Measurements from ENCODE around the gene EEIG2.

Gene EEIG2

GRCh38 chr1:108557296-108557695, 2.6 kb upstream of the EEIG2 start:
- H3K9ac ChIP-seq = peak overlapping the region; percentile 33 to 74 (median 51); a peak in 19 of 22 replicates
- H3K9me3 ChIP-seq (replicated peaks in 1 of 11) = no peaks in the 10 kb centered on the region
- no peak overlapping the region for H3K4me3 ChIP-seq
- H3K27me3 ChIP-seq = no peaks in the 10 kb centered on the region
- peak overlapping the region; percentile 31 to 92 (median 84); a peak in 21 of 22 replicates for H3K27ac ChIP-seq
- peaks cover 49 to 82% (median 51%) of the 10 kb centered on the region in 10 experiments for H3K4me1 ChIP-seq
- H4K20me1 ChIP-seq = peaks cover 6 to 18% (median 13%) of the 10 kb centered on the region in 11 experiments; a peak in 16 of 22 replicates
- H3K36me3 ChIP-seq = no peaks in the 10 kb centered on the region
- no peak for TF ChIP-seq Cebpa-rat (IDR thresholded peaks at IDR 0.05)
- H3K4me2 ChIP-seq = peak overlapping the region; percentile 75 to 90 (median 81)

GRCh38 chr1:108560189-108560873, 431 bp downstream of the EEIG2 start:
- peak overlapping the region; percentile 73 to 90 (median 85) for H3K9ac ChIP-seq
- peak overlapping the region; percentile 74 to 90 (median 83) for H3K27ac ChIP-seq
- H4K20me1 ChIP-seq = peaks cover 6 to 44% (median 27%) of the 10 kb centered on the region in 11 experiments; a peak in 18 of 22 replicates
- H3K4me1 ChIP-seq = peaks cover 55 to 78% (median 64%) of the 10 kb centered on the region in 10 experiments
- 0 out of 22 replicates have a peak, but pooled peaks cover 0 to 3% (median 0%) of the 10 kb centered on the region in 11 experiments for H3K36me3 ChIP-seq
- TF ChIP-seq Cebpa-rat (IDR thresholded peaks at IDR 0.05) = no peak
- no peaks in the 10 kb centered on the region for H3K9me3 ChIP-seq (replicated peaks in 1 of 11)
- peak overlapping the region; percentile 73 to 97 (median 88) for H3K4me3 ChIP-seq
- H3K4me2 ChIP-seq = peak overlapping the region; percentile 79 to 96 (median 91)
- no peaks in the 10 kb centered on the region for H3K27me3 ChIP-seq

GRCh38 chr1:108560874-108561459, 1.1 kb downstream of the EEIG2 start:
- peaks cover 6 to 50% (median 27%) of the 10 kb centered on the region in 11 experiments; a peak in 18 of 22 replicates for H4K20me1 ChIP-seq

GRCh38 chr1:108561689-108562326, 1.9 kb downstream of the EEIG2 start:
- H3K27me3 ChIP-seq = no peaks in the 10 kb centered on the region
- TF ChIP-seq Cebpa-rat (IDR thresholded peaks at IDR 0.05) = no peak
- peaks cover 47 to 63% (median 55%) of the 10 kb centered on the region in 10 experiments for H3K4me1 ChIP-seq
- H3K36me3 ChIP-seq = 0 out of 22 replicates have a peak, but pooled peaks cover 0 to 3% (median 0%) of the 10 kb centered on the region in 11 experiments
- peaks cover 6 to 59% (median 27%) of the 10 kb centered on the region in 11 experiments; a peak in 18 of 22 replicates for H4K20me1 ChIP-seq
- H3K27ac ChIP-seq = no peak overlapping the region
- H3K9ac ChIP-seq = peak overlapping the region in 9 of 11 experiments; percentile 7 to 90 (median 85); a peak in 10 of 22 replicates
- peak overlapping the region; percentile 79 to 96 (median 91) for H3K4me2 ChIP-seq
- peak overlapping the region; percentile 73 to 97 (median 88); a peak in 19 of 20 replicates for H3K4me3 ChIP-seq
- no peaks in the 10 kb centered on the region for H3K9me3 ChIP-seq (replicated peaks in 1 of 11)

More at GRCh38 chr1:108560874-108561459, 1.1 kb downstream of the EEIG2 start:
- peak overlapping the region; percentile 73 to 97 (median 88) for H3K4me3 ChIP-seq
- H3K27me3 ChIP-seq = no peaks in the 10 kb centered on the region
- peaks cover 55 to 72% (median 63%) of the 10 kb centered on the region in 10 experiments for H3K4me1 ChIP-seq
- peak overlapping the region; percentile 74 to 90 (median 83); a peak in 20 of 22 replicates for H3K27ac ChIP-seq
- peak overlapping the region; percentile 79 to 96 (median 91) for H3K4me2 ChIP-seq
- 0 out of 22 replicates have a peak, but pooled peaks cover 0 to 3% (median 0%) of the 10 kb centered on the region in 11 experiments for H3K36me3 ChIP-seq
- no peaks in the 10 kb centered on the region for H3K9me3 ChIP-seq (replicated peaks in 1 of 11)
- H3K9ac ChIP-seq = peak overlapping the region; percentile 73 to 90 (median 85)
- no peak for TF ChIP-seq Cebpa-rat (IDR thresholded peaks at IDR 0.05)

GRCh38 chr1:108563808-108564207, 3.9 kb downstream of the EEIG2 start:
- H3K4me2 ChIP-seq = peak overlapping the region in 3 of 11 experiments; percentile 36 to 96 (median 96); a peak in 5 of 22 replicates
- H3K27ac ChIP-seq = no peak overlapping the region
- TF ChIP-seq Cebpa-rat (IDR thresholded peaks at IDR 0.05) = no peak
- peaks cover 27 to 46% (median 35%) of the 10 kb centered on the region in 10 experiments for H3K4me1 ChIP-seq
- H3K9me3 ChIP-seq (replicated peaks in 1 of 11) = no peaks in the 10 kb centered on the region
- peaks cover 6 to 79% (median 28%) of the 10 kb centered on the region in 11 experiments; a peak in 18 of 22 replicates for H4K20me1 ChIP-seq
- 0 out of 22 replicates have a peak, but pooled peaks cover 0 to 7% (median 0%) of the 10 kb centered on the region in 11 experiments for H3K36me3 ChIP-seq
- H3K27me3 ChIP-seq = no peaks in the 10 kb centered on the region
- H3K4me3 ChIP-seq = no peak overlapping the region
- H3K9ac ChIP-seq = no peak overlapping the region

GRCh38 chr1:108565081-108565480, 5.2 kb downstream of the EEIG2 start:
- H3K9me3 ChIP-seq (replicated peaks in 1 of 11) = no peaks in the 10 kb centered on the region
- H3K27ac ChIP-seq = no peak overlapping the region
- H3K9ac ChIP-seq = no peak overlapping the region
- no peak overlapping the region for H3K4me3 ChIP-seq
- no peak overlapping the region for H3K4me2 ChIP-seq
- H4K20me1 ChIP-seq = peaks cover 6 to 91% (median 28%) of the 10 kb centered on the region in 11 experiments; a peak in 18 of 22 replicates
- 0 out of 22 replicates have a peak, but pooled peaks cover 0 to 7% (median 0%) of the 10 kb centered on the region in 11 experiments for H3K36me3 ChIP-seq
- no peak for TF ChIP-seq Cebpa-rat (IDR thresholded peaks at IDR 0.05)
- peaks cover 22 to 52% (median 36%) of the 10 kb centered on the region in 10 experiments for H3K4me1 ChIP-seq
- no peaks in the 10 kb centered on the region for H3K27me3 ChIP-seq

GRCh38 chr1:108565512-108565911, 5.6 kb downstream of the EEIG2 start:
- H3K27me3 ChIP-seq = no peaks in the 10 kb centered on the region
- peaks cover 22 to 56% (median 37%) of the 10 kb centered on the region in 10 experiments for H3K4me1 ChIP-seq
- H3K9me3 ChIP-seq (replicated peaks in 1 of 11) = no peaks in the 10 kb centered on the region
- no peak overlapping the region for H3K9ac ChIP-seq
- H3K4me2 ChIP-seq = no peak overlapping the region
- H4K20me1 ChIP-seq = peaks cover 6 to 96% (median 30%) of the 10 kb centered on the region in 11 experiments; a peak in 18 of 22 replicates
- H3K36me3 ChIP-seq = 0 out of 22 replicates have a peak, but pooled peaks cover 0 to 7% (median 0%) of the 10 kb centered on the region in 11 experiments
- no peak overlapping the region for H3K27ac ChIP-seq
- TF ChIP-seq Cebpa-rat (IDR thresholded peaks at IDR 0.05) = no peak
- no peak overlapping the region for H3K4me3 ChIP-seq

GRCh38 chr1:108568589-108568988, 8.7 kb downstream of the EEIG2 start:
- Histone ChIP-seq H3K9ac (no peak overlapping the region), H3K36me3 (peaks cover 2 to 18% (median 13%) of the 10 kb centered on the region in 11 experiments; a peak in 17 of 22 replicates), H3K9me3 (replicated peaks in 1 of 11) (peaks cover 8 to 21% (median 16%) of the 10 kb centered on the region in 11 experiments; a peak in 21 of 22 replicates), H3K27ac (no peak overlapping the region), H4K20me1 (peaks cover 0 to 100% (median 12%) of the 10 kb centered on the region in 11 experiments; a peak in 14 of 22 replicates), H3K4me2 (no peak overlapping the region), H3K4me3 (no peak overlapping the region), H3K27me3 (no peaks in the 10 kb centered on the region), H3K4me1 (peaks cover 0 to 41% (median 13%) of the 10 kb centered on the region in 10 experiments; a peak in 12 of 20 replicates)
- no peak for TF ChIP-seq Cebpa-rat (IDR thresholded peaks at IDR 0.05)

Data from BLaER1 treated with 17β-estradiol and CSF1 and Interleukin-3, amounts not matched to agents 10 nM and 100 nM (cell line).